Measurements from ENCODE around the gene PTDSS2. TPM values are rescaled to one million over a fixed set of nuclear protein-coding genes. Genes with fewer than 3 reads are reported as not detected.
"Not testable (repeated sequence)": the region's sequence is repeated elsewhere in the genome, so short reads cannot be mapped to it uniquely, and the experiment has no call there.

PTDSS2 gene
- total RNA-seq, 1 experiment from 2014 or later: 28.2 TPM

- Mint-ChIP-seq H3K27ac (ENCODE audit: low read depth, unreplicated experiment) (no peak overlapping the region), H3K4me1 (ENCODE audit: insufficient read depth, unreplicated experiment) (no peaks in the 10 kb centered on the region), H3K9me3 (ENCODE audit: unreplicated experiment) (no peaks in the 10 kb centered on the region), H3K36me3 (ENCODE audit: insufficient read depth, unreplicated experiment) (peaks cover 36% of the 10 kb centered on the region), H3K27me3 (ENCODE audit: insufficient read depth, unreplicated experiment) (no peaks in the 10 kb centered on the region), H3K4me3 (ENCODE audit: unreplicated experiment) (no peak overlapping the region)
- DNase-seq (ENCODE audit: unreplicated experiment): no peak
- no TSS peak for BruUV-seq (replicated peaks)
- intact Hi-C loops (cut with micrococcal nuclease): loop anchor here (5.0 kb wide), 1 partner anchor 38 kb away; no protein-coding TSS in a partner anchor
- CTCF ChIA-PET: interaction anchor here (0.7 kb wide), 1 partner anchor 39 kb away, joined by 3 read pairs; no protein-coding TSS in a partner anchor
- no peak for TF ChIP-seq CTCF (IDR thresholded peaks at IDR 0.05; ENCODE audit: unreplicated experiment)
- POLR2A ChIA-PET: interaction anchor here (0.7 to 4.7 kb wide), 2 partner anchors 8 to 15 kb away, joined by 3 to 27 read pairs; partner anchors contain the start of gene PKP3
Observed at GRCh38 chr11:409008-409599, 41.0 kb upstream of the PTDSS2 start.

GRCh38 chr11:409600-410483, 40.2 kb upstream of the PTDSS2 start:
- no TSS peak for BruUV-seq (replicated peaks)
- H3K9me3 Mint-ChIP-seq (ENCODE audit: unreplicated experiment): no peaks in the 10 kb centered on the region
- TF ChIP-seq CTCF (IDR thresholded peaks at IDR 0.05; ENCODE audit: unreplicated experiment): no peak
- intact Hi-C loops (cut with micrococcal nuclease): loop anchor here (5.0 kb wide), 1 partner anchor 37 kb away; no protein-coding TSS in a partner anchor
- ChIA-PET POLR2A (no interaction called here), CTCF (interaction anchor here (0.5 to 1.1 kb wide), 3 partner anchors 38 to 40 kb away, joined by 3 to 6 read pairs (median 4); no protein-coding TSS in a partner anchor)
- peaks cover 28% of the 10 kb centered on the region for H3K36me3 Mint-ChIP-seq (ENCODE audit: insufficient read depth, unreplicated experiment)
- no peak for DNase-seq (ENCODE audit: unreplicated experiment)
- H3K27ac Mint-ChIP-seq (ENCODE audit: low read depth, unreplicated experiment): no peak overlapping the region
- H3K4me3 Mint-ChIP-seq (ENCODE audit: unreplicated experiment): no peak overlapping the region
- H3K4me1 Mint-ChIP-seq (ENCODE audit: insufficient read depth, unreplicated experiment): no peaks in the 10 kb centered on the region
- H3K27me3 Mint-ChIP-seq (ENCODE audit: insufficient read depth, unreplicated experiment): no peaks in the 10 kb centered on the region

GRCh38 chr11:410711-411110, 39.4 kb upstream of the PTDSS2 start:
- H3K27me3 Mint-ChIP-seq (ENCODE audit: insufficient read depth, unreplicated experiment); H3K4me1 Mint-ChIP-seq (ENCODE audit: insufficient read depth, unreplicated experiment); POLR2A ChIA-PET; DNase-seq (ENCODE audit: unreplicated experiment); H3K4me3 Mint-ChIP-seq (ENCODE audit: unreplicated experiment); BruUV-seq (replicated peaks); H3K27ac Mint-ChIP-seq (ENCODE audit: low read depth, unreplicated experiment); intact Hi-C loops (cut with micrococcal nuclease); H3K9me3 Mint-ChIP-seq (ENCODE audit: unreplicated experiment): not testable (repeated sequence)
- H3K36me3 Mint-ChIP-seq (ENCODE audit: insufficient read depth, unreplicated experiment): peaks cover 20% of the 10 kb centered on the region
- CTCF ChIA-PET: interaction anchor here (0.5 to 1.1 kb wide), 2 partner anchors 37 to 104 kb away, joined by 3 to 6 read pairs; no protein-coding TSS in a partner anchor

- CTCF ChIA-PET: interaction anchor here (1.6 kb wide), 1 partner anchor 37 kb away, joined by 7 read pairs; no protein-coding TSS in a partner anchor
- DNase-seq (ENCODE audit: unreplicated experiment); H3K9me3 Mint-ChIP-seq (ENCODE audit: unreplicated experiment); H3K4me1 Mint-ChIP-seq (ENCODE audit: insufficient read depth, unreplicated experiment); H3K4me3 Mint-ChIP-seq (ENCODE audit: unreplicated experiment); intact Hi-C loops (cut with micrococcal nuclease); BruUV-seq (replicated peaks); H3K27ac Mint-ChIP-seq (ENCODE audit: low read depth, unreplicated experiment); H3K27me3 Mint-ChIP-seq (ENCODE audit: insufficient read depth, unreplicated experiment): not testable (repeated sequence)
- H3K36me3 Mint-ChIP-seq (ENCODE audit: insufficient read depth, unreplicated experiment): peaks cover 16% of the 10 kb centered on the region
- POLR2A ChIA-PET: interaction anchor here (0.6 kb wide), 1 partner anchor 37 kb away, joined by 4 read pairs; no protein-coding TSS in a partner anchor
Observed at GRCh38 chr11:411520-411919, 38.6 kb upstream of the PTDSS2 start.

Measured in MCF 10A (cell line).